Loucy (cell line): ENCODE data around the gene NOS2.
"Not testable (repeated sequence)": the region's sequence is repeated elsewhere in the genome, so short reads cannot be mapped to it uniquely, and the experiment has no call there.

ENCODE experiments used
- H2AFZ ChIP-seq: fragments of 200-600 bp; sonication (generic); 2 replicates; pipeline ENCODE4 v1.6.0; 2016; ENCODE audit warnings: antibody characterized with exemption, mild to moderate bottlenecking, low read length, moderate library complexity
- H3F3A ChIP-seq: fragments of 200-600 bp; 2 replicates; pipeline ENCODE4 v1.6.0; 2016; ENCODE audit warnings: antibody characterized with exemption, low read depth, mild to moderate bottlenecking
- H3K27me3 ChIP-seq: fragments of 200-600 bp; sonication (generic); 2 replicates; pipeline ENCODE4 v1.6.1; 2014; ENCODE audit warnings: low read length, mild to moderate bottlenecking; ENCODE audit not compliant: insufficient read depth, poor library complexity, severe bottlenecking
- H3K36me3 ChIP-seq: fragments of 200-600 bp; sonication (generic); 2 replicates; pipeline ENCODE4 v1.6.1; 2016; ENCODE audit warnings: low read length; ENCODE audit not compliant: insufficient read depth
- H3K4me1 ChIP-seq: fragments of 200-600 bp; sonication (generic); 2 replicates; pipeline ENCODE4 v1.5.1; 2014; ENCODE audit warnings: low read length, mild to moderate bottlenecking; ENCODE audit not compliant: insufficient read depth, poor library complexity, severe bottlenecking
- H3K4me2 ChIP-seq: fragments of 200-600 bp; sonication (generic); 2 replicates; pipeline ENCODE4 v1.6.0; 2014; ENCODE audit warnings: antibody characterized with exemption, low read length, low read depth, mild to moderate bottlenecking; ENCODE audit not compliant: poor library complexity, severe bottlenecking
- H3K4me3 ChIP-seq: fragments of 200-600 bp; sonication (generic); 2 replicates; pipeline ENCODE4 v1.5.1; 2014; ENCODE audit warnings: low read length, mild to moderate bottlenecking, mixed read lengths; ENCODE audit not compliant: poor library complexity, severe bottlenecking
- H3K79me2 ChIP-seq: fragments of 200-600 bp; sonication (generic); 2 replicates; pipeline ENCODE4 v1.6.1; 2014; ENCODE audit warnings: low read length; ENCODE audit not compliant: insufficient read depth
- H3K9ac ChIP-seq: fragments of 200-600 bp; sonication (generic); 2 replicates; pipeline ENCODE4 v1.6.0; 2014; ENCODE audit warnings: mild to moderate bottlenecking, low read depth, low read length, moderate library complexity; ENCODE audit not compliant: poor library complexity, severe bottlenecking
- H3K9me2 ChIP-seq: fragments of 200-600 bp; sonication (generic); replicated peaks from 2 replicates; pipeline ENCODE4 v1.6.1; 2016; ENCODE audit warnings: low read depth, low read length, mixed read lengths
- H3K9me3 ChIP-seq: fragments of 200-600 bp; sonication (generic); 2 replicates; pipeline ENCODE4 v1.6.1; 2014; ENCODE audit warnings: mild to moderate bottlenecking, antibody characterized with exemption, low read length, low read depth; ENCODE audit not compliant: insufficient read depth
- H4K20me1 ChIP-seq: fragments of 200-600 bp; sonication (generic); 2 replicates; pipeline ENCODE4 v1.6.0; 2014; ENCODE audit warnings: antibody characterized with exemption, low read length, mild to moderate bottlenecking; ENCODE audit not compliant: insufficient read depth, poor library complexity, severe bottlenecking
- EZH2phosphoT487 ChIP-seq: fragments of 200-600 bp; IDR thresholded peaks from 2 replicates; pipeline ENCODE4 v1.6.1; 2018; ENCODE audit warnings: antibody characterized with exemption, mild to moderate bottlenecking, moderate library complexity, borderline replicate concordance
- TF ChIP-seq, protein P1 (sequence below): fragments of 200-600 bp; sonication (generic); conservative IDR thresholded peaks from 2 replicates; pipeline ENCODE4 v1.5.1; 2014; ENCODE audit warnings: mild to moderate bottlenecking, antibody characterized with exemption, low read length

NOS2 gene

GRCh38 chr17:27800522-27800921 lies at the start of gene NOS2:
TSS of gene NOS2 (minus strand) at chr17:27800529. CDS start at chr17:27798809, 1,720 bp downstream.
- Histone ChIP-seq H3K27me3 (no peaks in the 10 kb centered on the region), H3K9ac (no peak within 1 kb of the TSS), H3K9me3 (no peaks in the 10 kb centered on the region)

GRCh38 chr17:27849474-27850185 lies 49.3 kb upstream of the NOS2 start:
- Histone ChIP-seq H3K79me2 (no peaks in the 10 kb centered on the region), H3K4me2 (no peak overlapping the region), H3K9ac (no peak overlapping the region), H3K27me3 (no peaks in the 10 kb centered on the region), H3F3A (peaks cover 8% of the 10 kb centered on the region), H3K4me1 (peaks cover 44% of the 10 kb centered on the region), H2AFZ (no peak overlapping the region), H3K9me3 (no peaks in the 10 kb centered on the region), H3K9me2 (no peaks in the 10 kb centered on the region), H3K36me3 (no peaks in the 10 kb centered on the region), H3K4me3 (no peak overlapping the region), H4K20me1 (no peaks in the 10 kb centered on the region)
- TF ChIP-seq, protein P1, sequence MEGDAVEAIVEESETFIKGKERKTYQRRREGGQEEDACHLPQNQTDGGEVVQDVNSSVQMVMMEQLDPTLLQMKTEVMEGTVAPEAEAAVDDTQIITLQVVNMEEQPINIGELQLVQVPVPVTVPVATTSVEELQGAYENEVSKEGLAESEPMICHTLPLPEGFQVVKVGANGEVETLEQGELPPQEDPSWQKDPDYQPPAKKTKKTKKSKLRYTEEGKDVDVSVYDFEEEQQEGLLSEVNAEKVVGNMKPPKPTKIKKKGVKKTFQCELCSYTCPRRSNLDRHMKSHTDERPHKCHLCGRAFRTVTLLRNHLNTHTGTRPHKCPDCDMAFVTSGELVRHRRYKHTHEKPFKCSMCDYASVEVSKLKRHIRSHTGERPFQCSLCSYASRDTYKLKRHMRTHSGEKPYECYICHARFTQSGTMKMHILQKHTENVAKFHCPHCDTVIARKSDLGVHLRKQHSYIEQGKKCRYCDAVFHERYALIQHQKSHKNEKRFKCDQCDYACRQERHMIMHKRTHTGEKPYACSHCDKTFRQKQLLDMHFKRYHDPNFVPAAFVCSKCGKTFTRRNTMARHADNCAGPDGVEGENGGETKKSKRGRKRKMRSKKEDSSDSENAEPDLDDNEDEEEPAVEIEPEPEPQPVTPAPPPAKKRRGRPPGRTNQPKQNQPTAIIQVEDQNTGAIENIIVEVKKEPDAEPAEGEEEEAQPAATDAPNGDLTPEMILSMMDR, result no peak
- TF ChIP-seq EZH2phosphoT487, result no peak

More at GRCh38 chr17:27800522-27800921, at the start of gene NOS2:
- Histone ChIP-seq H2AFZ (no peak within 1 kb of the TSS), H3K79me2 (no peaks in the 10 kb centered on the region), H3K9me2 (no peaks in the 10 kb centered on the region), H4K20me1 (no peaks in the 10 kb centered on the region), H3F3A (no peaks in the 10 kb centered on the region), H3K36me3 (no peaks in the 10 kb centered on the region), H3K4me1 (peaks cover under 1% of the 10 kb centered on the region), H3K4me2 (no peak within 1 kb of the TSS), H3K4me3 (no peak within 1 kb of the TSS)
- TF ChIP-seq, protein P1, result no peak
- no peak for TF ChIP-seq EZH2phosphoT487

- no peak overlapping the region for H3K4me2 ChIP-seq
- H4K20me1 ChIP-seq, result no peaks in the 10 kb centered on the region
- no peaks in the 10 kb centered on the region for H3K9me3 ChIP-seq
- H3K27me3 ChIP-seq, result no peaks in the 10 kb centered on the region
- no peak overlapping the region for H2AFZ ChIP-seq
- H3K9me2 ChIP-seq, result no peaks in the 10 kb centered on the region
- peaks cover 8% of the 10 kb centered on the region for H3F3A ChIP-seq
- H3K36me3 ChIP-seq, result no peaks in the 10 kb centered on the region
- no peak overlapping the region for H3K4me3 ChIP-seq
- no peak for TF ChIP-seq EZH2phosphoT487
- TF ChIP-seq, protein P1, result no peak
- peaks cover 46% of the 10 kb centered on the region for H3K4me1 ChIP-seq
- H3K9ac ChIP-seq, result no peak overlapping the region
- H3K79me2 ChIP-seq, result no peaks in the 10 kb centered on the region
Measured at GRCh38 chr17:27848931-27849330, 48.6 kb upstream of the NOS2 start.

GRCh38 chr17:27846808-27847307 lies 46.5 kb upstream of the NOS2 start:
- not testable (repeated sequence) for H3K9me3 ChIP-seq, H3K36me3 ChIP-seq, H3K27me3 ChIP-seq, H2AFZ ChIP-seq, H3K79me2 ChIP-seq, H3F3A ChIP-seq, H3K9me2 ChIP-seq, H4K20me1 ChIP-seq
- Histone ChIP-seq H3K4me2 (peak overlapping the region; percentile 46), H3K4me1 (peaks cover 54% of the 10 kb centered on the region), H3K9ac (peak overlapping the region; percentile 37), H3K4me3 (peak overlapping the region; percentile 58)
